A549 (cell line): ENCODE data around the gene CDH5. TPM values are rescaled to one million over a fixed set of nuclear protein-coding genes. Genes with fewer than 3 reads are reported as not detected.

Experiments used
- ATAC-seq, 2 experiments: fragments of 200-7000 bp in 1 of 2; fragments of >200 bp in 1 of 2; cut with Nextera tagmentation in 1 of 2; cut with Tn5 transposase in 1 of 2; 3 replicates each; pipeline versions ENCODE4 v1.8.0 to v1.9.1; 2018 to 2020; ENCODE audit warnings: mild to moderate bottlenecking in 1 of 2, moderate library complexity in 1 of 2
- CTCF ChIA-PET: fragments of 300-600 bp; sonication (Branson Sonifier 250); formaldehyde crosslinking; extraction: SDS; loops from one replicate; lab custom pipeline; 2021; ENCODE audit warnings: antibody characterized with exemption, inconsistent platforms; lab: Yijun Ruan, JAX
- POLR2A ChIA-PET: fragments of 350-600 bp; formaldehyde crosslinking; extraction: SDS; loops from one replicate; lab custom pipeline; 2021; ENCODE audit warnings: antibody characterized with exemption, inconsistent platforms; lab: Yijun Ruan, JAX
- DNase-seq, 2 experiments: peaks; one replicate each; pipeline versions ENCODE4 v3.0.0 to v3.0.0-alpha.2; 2011 to 2016; ENCODE audit warnings: low read depth in 1 of 2, low spot score in 1 of 2
- FAIRE-seq: peaks from 2 replicates; lab custom pipeline; 2011; peaks lifted over from hg19 to GRCh38; lab: Jason Lieb, UNC
- H3K27ac ChIP-seq, 2 experiments: fragments of >200 bp; sonication (Bioruptor Twin); formaldehyde crosslinking; 3 replicates each; pipeline ENCODE4 v1.5.1; 2016 to 2017
- H3K4me1 ChIP-seq: fragments of >200 bp; sonication (Bioruptor Twin); formaldehyde crosslinking; 3 replicates; pipeline ENCODE4 v1.6.1; 2016
- H3K4me2 ChIP-seq: fragments of >200 bp; sonication (Bioruptor Twin); formaldehyde crosslinking; 3 replicates; pipeline ENCODE4 v1.6.1; 2016
- H3K4me3 ChIP-seq: fragments of >200 bp; sonication (Bioruptor Twin); formaldehyde crosslinking; 3 replicates; pipeline ENCODE4 v1.5.1; 2016
- H3K9me3 ChIP-seq: fragments of >200 bp; sonication (Bioruptor Twin); formaldehyde crosslinking; 3 replicates; pipeline ENCODE4 v1.6.1; 2016
- BCL3 ChIP-seq: fragments of >200 bp; sonication (Bioruptor Twin); formaldehyde crosslinking; IDR thresholded peaks from 3 replicates; pipeline ENCODE4 v1.6.1; 2016
- CHD4 ChIP-seq: fragments of 200-600 bp; sonication (generic); IDR thresholded peaks from 2 replicates; pipeline ENCODE4 v1.6.1; 2016; ENCODE audit warnings: antibody characterized with exemption, mild to moderate bottlenecking, borderline replicate concordance
- CTCF ChIP-seq: fragments of >200 bp; sonication (Bioruptor Twin); formaldehyde crosslinking; IDR thresholded peaks from 3 replicates; pipeline ENCODE4 v1.5.1; 2016
- ELK1 ChIP-seq: fragments of 150-350 bp; IDR thresholded peaks from 2 replicates; pipeline ENCODE4 v1.6.1; 2014; ENCODE audit warnings: low read depth, mild to moderate bottlenecking, low read length
- EP300 ChIP-seq, 2 experiments: fragments of >200 bp; sonication (Bioruptor Twin); formaldehyde crosslinking; IDR thresholded peaks; 2 replicates in 1 of 2; 3 replicates in 1 of 2; pipeline ENCODE4 v1.6.1; 2016 to 2017
- FOSL2 ChIP-seq, 2 experiments: fragments of 450-650 bp in 1 of 2; fragments of >200 bp in 1 of 2; sonication (Bioruptor Twin) in 1 of 2; formaldehyde crosslinking; IDR thresholded peaks; 2 replicates each; pipeline versions ENCODE4 v1.5.0 to v1.6.1; 2016 to 2020; ENCODE audit warnings: mild to moderate bottlenecking in 1 of 2, moderate library complexity in 1 of 2
- FOXS1 ChIP-seq: fragments of 250-450 bp; sonication (Bioruptor Pico); IDR thresholded peaks from 2 replicates; pipeline ENCODE4 v1.5.0; 2020; ENCODE audit warnings: mild to moderate bottlenecking, moderate library complexity
- GATA3 ChIP-seq: IDR thresholded peaks from 2 replicates; pipeline ENCODE4 v1.6.1; 2012; ENCODE audit warnings: borderline replicate concordance
- HMGXB4 ChIP-seq: fragments of 250-450 bp; sonication (Bioruptor Pico); IDR thresholded peaks from 2 replicates; pipeline ENCODE4 v1.5.0; 2021; ENCODE audit warnings: mild to moderate bottlenecking, moderate library complexity, borderline replicate concordance
- JUNB ChIP-seq: fragments of >200 bp; sonication (Bioruptor Twin); formaldehyde crosslinking; IDR thresholded peaks from 2 replicates; pipeline ENCODE4 v1.6.1; 2016
- KDM5A ChIP-seq: fragments of 200-600 bp; sonication (generic); IDR thresholded peaks from 2 replicates; pipeline ENCODE4 v1.6.1; 2016; ENCODE audit warnings: antibody characterized with exemption, mild to moderate bottlenecking
- POLR2A ChIP-seq: IDR thresholded peaks from 2 replicates; pipeline ENCODE4 v1.6.1; 2012; ENCODE audit warnings: mild to moderate bottlenecking, low read length
- TFCP2L1 ChIP-seq: fragments of 250-450 bp; sonication (Bioruptor Pico); IDR thresholded peaks from 2 replicates; pipeline ENCODE4 v1.5.0; 2021; ENCODE audit warnings: mild to moderate bottlenecking
- ZFP36 ChIP-seq: fragments of 450-650 bp; IDR thresholded peaks from 2 replicates; pipeline ENCODE4 v1.6.1; 2014; ENCODE audit warnings: borderline replicate concordance; ENCODE audit not compliant: partially characterized antibody
- ZSCAN20 ChIP-seq: fragments of 250-450 bp; sonication (Bioruptor Pico); IDR thresholded peaks from 2 replicates; pipeline ENCODE4 v1.8.0; 2022; ENCODE audit warnings: mild to moderate bottlenecking, moderate library complexity
- WGBS: methylation state at CpG from one replicate; pipeline ENCODE4 v1.1.6; 2017; ENCODE audit errors: missing lambda C conversion rate; 5-methylcytosine and 5-hydroxymethylcytosine counted together
- polyA plus RNA-seq, 4 experiments: library from polyadenylated mRNA; depleted of rRNA in 3 of 4; stranded (reverse); fragments of >200 nt; fragmentation: RNase III in 1 of 4; extraction: RNeasy Plus Mini Kit Qiagen cat#74134 plus additional on column Dnase treatment in 1 of 4; gene quantifications; 2 replicates in 3 of 4; 3 replicates in 1 of 4; pipeline ENCODE4 v1.2.3, GENCODE V29; 2011 to 2017

The CDH5 gene
- polyA plus RNA-seq, 2 of the 4 experiments (the other 2 are of a cell fraction) = 0.01 TPM; not detected in 1

- ChIA-PET CTCF (interaction anchor here (0.7 to 2.3 kb wide), 6 partner anchors 11 to 134 kb away, joined by 3 to 12 read pairs (median 3); no protein-coding TSS in a partner anchor), POLR2A (no interaction called here)
- Histone ChIP-seq H3K9me3 (no peaks in the 10 kb centered on the region), H3K4me2 (peak overlapping the region; percentile 61; the same call in 2 of the 3 replicates), H3K4me1 (peaks cover 25% of the 10 kb centered on the region), H3K27ac (peak overlapping the region; percentile 68 to 80), H3K4me3 (no peak overlapping the region)
- no peak for ATAC-seq
- no peak for DNase-seq
- no peak for FAIRE-seq
- WGBS = 56% methylated on average over 5 of the region's 5 CpGs
- TF ChIP-seq CTCF (no peak), CHD4 (no peak), EP300 (IDR thresholded peaks at IDR 0.05) (no peak), ZSCAN20 (CRISPR knock-in tag) (no peak), FOXS1 (no peak), HMGXB4 (CRISPR knock-in tag) (no peak), BCL3 (no peak), KDM5A (no peak), ZFP36 (no peak), POLR2A (no peak), ELK1 (no peak)
- TF ChIP-seq, all 56 proteins: peak for 0
Observed at GRCh38 chr16:66381585-66382170, 15.2 kb downstream of the CDH5 start.

GRCh38 chr16:66382171-66382965, 15.9 kb downstream of the CDH5 start:
- Histone ChIP-seq H3K9me3 (no peaks in the 10 kb centered on the region), H3K27ac (peak overlapping the region; percentile 68 to 80), H3K4me1 (peaks cover 25% of the 10 kb centered on the region), H3K4me2 (peak overlapping the region; percentile 61), H3K4me3 (no peak overlapping the region)
- ChIA-PET CTCF (interaction anchor here (0.7 to 2.3 kb wide), 5 partner anchors 12 to 133 kb away, joined by 3 to 12 read pairs (median 3); no protein-coding TSS in a partner anchor), POLR2A (no interaction called here)
- TF ChIP-seq JUNB = 0 out of 2 replicates have a peak, but pooled peaks have one; percentile 10
- peak; percentile 36; the same call in 1 of the 2 replicates for TF ChIP-seq GATA3
- TF ChIP-seq TFCP2L1 = no peak
- TF ChIP-seq ZSCAN20 (CRISPR knock-in tag) = no peak
- TF ChIP-seq FOSL2 (IDR thresholded peaks at IDR 0.05) = no peak
- peak; percentile 44; the same call in 1 of the 2 replicates for TF ChIP-seq FOSL2 (CRISPR knock-in tag; IDR thresholded peaks at IDR 0.05)
- WGBS = 38% methylated on average over 13 of the region's 13 CpGs
- DNase-seq (peak; percentile 47 to 74), ATAC-seq (peak; percentile 66 to 69), FAIRE-seq (no peak)
